ENCODE data around the gene LRFN2.

- TF ChIP-seq CTCF (IDR thresholded peaks at IDR 0.05; ENCODE audit: poor library complexity) (no peak), EZH2 (IDR thresholded peaks at IDR 0.05; ENCODE audit: borderline replicate concordance) (no peak)
Observed at GRCh38 chr6:40391086-40391485, 196.1 kb downstream of the LRFN2 start.

Measured in hepatocyte (in vitro differentiated cells).